Fibroblast of the aortic adventitia (primary cell): ENCODE measurements around the gene ECE1. TPM values are rescaled to one million over a fixed set of nuclear protein-coding genes. Genes with fewer than 3 reads are reported as not detected.

Source experiments
- DNase-seq: peaks from one replicate; pipeline ENCODE4 v3.0.0-alpha.2; 2010; ENCODE audit warnings: low read depth
- H3K4me3 ChIP-seq: 2 replicates; pipeline ENCODE4 v1.5.1; 2011; ENCODE audit warnings: low read depth, mild to moderate bottlenecking, control low read depth, low read length, moderate library complexity
- total RNA-seq: library from RNA; depleted of rRNA; stranded (reverse); fragments of >200 nt; gene quantifications from 2 replicates; pipeline ENCODE4 v1.2.3, GENCODE V29; 2012; ENCODE audit warnings: low replicate concordance
- TF ChIP-seq, protein P1 (sequence below): IDR thresholded peaks from 2 replicates; pipeline ENCODE4 v1.5.1; 2011; ENCODE audit warnings: mild to moderate bottlenecking, low read length, control low read depth, inconsistent platforms; ENCODE audit not compliant: insufficient read depth

Gene ECE1
- total RNA-seq, 1 donor, result 90.4 TPM

DNA sequence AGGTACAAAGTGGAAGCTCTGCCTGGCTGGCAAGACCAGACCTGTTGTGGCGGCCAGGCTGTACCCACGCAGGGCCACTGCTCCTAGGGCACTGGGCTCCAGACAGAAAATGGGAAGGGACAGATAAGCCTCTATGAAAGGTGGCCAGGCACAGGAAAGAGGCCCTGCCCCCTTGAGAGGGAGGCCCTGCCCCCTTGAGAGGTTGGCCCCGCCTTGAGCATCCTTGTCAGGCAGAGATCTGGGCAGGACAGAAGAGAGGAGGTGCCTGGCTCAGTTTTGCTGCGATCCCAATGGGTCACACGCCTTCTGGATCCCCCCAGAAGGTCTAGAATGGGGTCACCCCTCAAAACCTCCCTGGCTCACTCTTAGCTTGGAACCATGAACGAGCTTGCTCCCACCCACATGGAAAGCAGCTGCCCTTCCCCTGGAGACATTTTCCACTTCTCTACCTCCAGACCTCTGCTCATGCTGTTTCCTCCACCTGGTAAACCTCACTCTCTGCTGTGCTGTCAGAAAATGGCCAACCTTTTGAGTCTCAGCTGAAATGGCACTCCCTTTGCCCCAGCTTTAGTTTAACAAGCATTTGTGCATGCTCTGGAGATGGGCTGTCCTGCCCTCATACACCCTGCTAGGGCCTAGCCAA lies 17.5 kb upstream of the ECE1 start:
- TF ChIP-seq, protein P1, sequence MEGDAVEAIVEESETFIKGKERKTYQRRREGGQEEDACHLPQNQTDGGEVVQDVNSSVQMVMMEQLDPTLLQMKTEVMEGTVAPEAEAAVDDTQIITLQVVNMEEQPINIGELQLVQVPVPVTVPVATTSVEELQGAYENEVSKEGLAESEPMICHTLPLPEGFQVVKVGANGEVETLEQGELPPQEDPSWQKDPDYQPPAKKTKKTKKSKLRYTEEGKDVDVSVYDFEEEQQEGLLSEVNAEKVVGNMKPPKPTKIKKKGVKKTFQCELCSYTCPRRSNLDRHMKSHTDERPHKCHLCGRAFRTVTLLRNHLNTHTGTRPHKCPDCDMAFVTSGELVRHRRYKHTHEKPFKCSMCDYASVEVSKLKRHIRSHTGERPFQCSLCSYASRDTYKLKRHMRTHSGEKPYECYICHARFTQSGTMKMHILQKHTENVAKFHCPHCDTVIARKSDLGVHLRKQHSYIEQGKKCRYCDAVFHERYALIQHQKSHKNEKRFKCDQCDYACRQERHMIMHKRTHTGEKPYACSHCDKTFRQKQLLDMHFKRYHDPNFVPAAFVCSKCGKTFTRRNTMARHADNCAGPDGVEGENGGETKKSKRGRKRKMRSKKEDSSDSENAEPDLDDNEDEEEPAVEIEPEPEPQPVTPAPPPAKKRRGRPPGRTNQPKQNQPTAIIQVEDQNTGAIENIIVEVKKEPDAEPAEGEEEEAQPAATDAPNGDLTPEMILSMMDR, result no peak
- DNase-seq, result no peak
- no peak overlapping the region for H3K4me3 ChIP-seq

- H3K4me3 ChIP-seq, result no peak overlapping the region
- TF ChIP-seq, protein P1, result no peak
- DNase-seq, result no peak
Observed at GRCh38 chr1:21307210-21307609, 16.9 kb upstream of the ECE1 start.

DNA sequence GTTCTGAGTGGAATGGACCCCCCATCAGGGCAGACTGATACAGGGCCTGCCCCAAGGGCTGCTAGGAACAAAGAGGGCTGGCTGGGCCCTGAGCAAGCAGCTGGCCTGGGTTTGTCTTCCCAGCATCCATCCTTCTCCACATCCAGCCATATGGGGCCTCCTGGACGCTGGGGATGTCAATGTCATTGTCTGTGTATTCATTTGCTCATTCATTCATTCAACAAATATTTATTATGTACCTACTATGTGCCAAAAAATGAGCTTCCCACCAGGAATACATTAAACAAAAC lies 15.6 kb upstream of the ECE1 start:
- DNase-seq, result no peak
- no peak overlapping the region for H3K4me3 ChIP-seq
- TF ChIP-seq, protein P1, result no peak

- DNase-seq, result no peak
- TF ChIP-seq, protein P1, result no peak
- H3K4me3 ChIP-seq, result no peak overlapping the region
Observed at GRCh38 chr1:21305155-21305899, 15.1 kb upstream of the ECE1 start.

GRCh38 chr1:21304488-21304887 lies 14.2 kb upstream of the ECE1 start:
- no peak overlapping the region for H3K4me3 ChIP-seq
- DNase-seq, result no peak
- TF ChIP-seq, protein P1, result no peak

DNA sequence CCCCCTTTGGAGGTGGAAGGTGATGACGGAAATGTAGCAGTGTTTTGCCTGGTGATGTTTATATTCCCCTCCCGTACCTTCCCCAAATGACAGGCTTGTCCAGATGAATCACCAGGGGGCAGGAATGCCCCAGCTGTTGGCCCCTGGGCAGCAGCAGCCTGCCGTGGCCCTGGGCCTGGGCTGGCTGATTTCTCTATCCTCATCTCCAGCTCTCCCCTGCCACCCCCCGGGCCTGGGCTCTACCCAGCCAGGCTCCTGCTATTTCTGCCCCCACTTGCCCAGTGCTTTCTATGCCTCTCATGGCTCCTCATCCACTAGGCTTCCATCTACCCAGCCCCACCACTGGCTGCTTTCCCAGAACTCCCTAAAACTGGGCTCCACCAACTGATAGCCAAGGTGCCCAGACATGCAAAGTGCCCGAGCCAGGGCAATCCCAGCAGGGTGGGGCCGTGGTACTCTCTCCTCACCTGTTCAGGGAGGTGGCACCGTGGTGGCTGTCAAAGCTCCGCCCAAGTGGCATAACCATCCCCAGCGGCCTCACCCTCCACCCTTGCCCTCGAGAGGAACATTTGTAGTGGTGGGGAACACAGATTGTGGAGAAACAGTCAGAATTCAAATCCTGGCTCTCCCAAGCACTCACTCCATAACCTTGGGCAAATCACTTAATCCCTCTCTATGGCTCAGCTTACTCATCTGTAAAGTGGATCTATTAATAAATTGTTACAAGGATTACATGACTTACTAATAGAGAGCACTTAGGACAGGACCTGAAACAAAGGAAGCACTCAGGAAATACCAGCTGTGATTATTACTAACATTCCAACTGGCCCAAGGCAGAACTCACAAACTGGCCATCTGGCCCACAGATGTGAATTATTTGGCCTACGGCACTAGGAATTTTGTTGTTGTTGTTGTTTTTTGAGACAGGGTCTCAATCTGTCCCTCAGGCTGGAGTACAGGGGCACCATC lies 12.8 kb upstream of the ECE1 start:
- TF ChIP-seq, protein P1, result peak; percentile 6
- no peak overlapping the region for H3K4me3 ChIP-seq
- DNase-seq, result peak; percentile 82
